Sciatic nerve (tissue), 2 donors: Measurements from ENCODE around the gene STKLD1. TPM values are rescaled to one million over a fixed set of nuclear protein-coding genes. Genes with fewer than 3 reads are reported as not detected.
"Not testable (repeated sequence)": the region's sequence is repeated elsewhere in the genome, so short reads cannot be mapped to it uniquely, and the experiment has no call there.

ENCODE experiments used
- ATAC-seq: fragments of 200-7000 bp; cut with Tn5 transposase; one replicate; pipeline ENCODE4 v1.9.1; 2020; ENCODE audit warnings: mild to moderate bottlenecking, moderate library complexity
- DNase-seq: peaks from one replicate; pipeline ENCODE4 v3.0.0-alpha.2; 2020; ENCODE audit warnings: low spot score
- intact Hi-C: fragments of 100-400 bp; cut with DNase I; formaldehyde crosslinking; loops from one replicate; pipeline ENCODE4 v1.14.2; 2022
- total RNA-seq: library from RNA; stranded (reverse); fragmentation: NEBNext Ultra II Directional; extraction: Animal tissue kit (Norgen Biotek cat#: 25700); gene quantifications from one replicate; pipeline ENCODE4 v1.2.1, GENCODE V29; 2021
- donor health status: DM: no; HTN: no; CAD: no.
- donor health status: DM: no; HTN: no; CAD: no.

STKLD1 gene
- 2.6 TPM for total RNA-seq

- intact Hi-C loops, result no loop called here
- DNase-seq (peak; percentile 97), ATAC-seq (peak; percentile 96)
These were observed at the start of gene STKLD1, which contains the start of gene SURF4 for GRCh38 chr9:133375724-133376654. TSS of gene STKLD1 (plus strand) at chr9:133376366. CDS start at chr9:133376474, 108 bp downstream. TSS of gene SURF4 (minus strand) at chr9:133376060. CDS start at chr9:133375969, 91 bp downstream.

- intact Hi-C loops, DNase-seq, ATAC-seq: not testable (repeated sequence)
These were observed 49.1 kb upstream of the STKLD1 start for GRCh38 chr9:133327021-133327420.

DNA sequence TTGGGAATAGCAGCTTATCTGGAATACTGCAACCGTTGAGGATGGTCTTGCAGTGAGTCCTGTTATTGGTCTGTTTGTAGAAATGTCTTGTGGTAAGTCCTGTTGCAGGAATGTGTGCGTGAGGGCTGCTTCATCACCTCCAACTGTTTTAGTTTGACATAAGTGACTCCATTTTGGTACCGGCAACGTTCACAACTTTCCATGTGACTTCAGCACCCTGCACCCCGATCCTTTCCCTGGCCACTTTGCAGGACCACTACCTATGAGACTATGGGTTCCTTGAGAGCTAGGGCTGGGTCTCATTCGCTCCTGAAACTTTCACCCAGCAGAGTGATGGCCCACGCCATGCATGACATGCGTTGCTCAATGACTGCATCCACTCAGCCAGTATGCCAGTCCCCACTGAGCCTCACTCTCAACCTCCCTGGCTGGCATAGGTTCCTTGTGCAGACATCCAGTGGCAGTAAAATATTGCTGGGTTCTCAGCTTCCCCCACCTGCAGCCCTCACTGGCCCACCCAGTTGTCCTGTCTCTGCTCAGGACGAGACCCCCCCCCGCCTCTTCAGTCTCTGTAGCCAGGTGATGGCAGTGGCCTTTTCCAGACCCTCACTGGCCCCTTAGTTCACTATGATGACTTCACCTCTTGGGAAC lies 48.2 kb upstream of the STKLD1 start:
- no peak for ATAC-seq
- intact Hi-C loops, result no loop called here

GRCh38 chr9:133329306-133330156 lies 46.6 kb upstream of the STKLD1 start:
- intact Hi-C loops, result loop anchor here (10.0 kb wide), 1 partner anchor 145 kb away; no protein-coding TSS in a partner anchor
- peak; percentile 55 for DNase-seq

More for the DNA sequence above, 48.2 kb upstream of the STKLD1 start:
- DNase-seq, result peak; percentile 37

GRCh38 chr9:133331221-133331620 lies 44.9 kb upstream of the STKLD1 start:
- DNase-seq, result no peak
- ATAC-seq, result no peak
- intact Hi-C loops, result loop anchor here (10.0 kb wide), 1 partner anchor 146 kb away; no protein-coding TSS in a partner anchor

More at GRCh38 chr9:133329306-133330156, 46.6 kb upstream of the STKLD1 start:
- ATAC-seq, result not testable (repeated sequence)

DNA sequence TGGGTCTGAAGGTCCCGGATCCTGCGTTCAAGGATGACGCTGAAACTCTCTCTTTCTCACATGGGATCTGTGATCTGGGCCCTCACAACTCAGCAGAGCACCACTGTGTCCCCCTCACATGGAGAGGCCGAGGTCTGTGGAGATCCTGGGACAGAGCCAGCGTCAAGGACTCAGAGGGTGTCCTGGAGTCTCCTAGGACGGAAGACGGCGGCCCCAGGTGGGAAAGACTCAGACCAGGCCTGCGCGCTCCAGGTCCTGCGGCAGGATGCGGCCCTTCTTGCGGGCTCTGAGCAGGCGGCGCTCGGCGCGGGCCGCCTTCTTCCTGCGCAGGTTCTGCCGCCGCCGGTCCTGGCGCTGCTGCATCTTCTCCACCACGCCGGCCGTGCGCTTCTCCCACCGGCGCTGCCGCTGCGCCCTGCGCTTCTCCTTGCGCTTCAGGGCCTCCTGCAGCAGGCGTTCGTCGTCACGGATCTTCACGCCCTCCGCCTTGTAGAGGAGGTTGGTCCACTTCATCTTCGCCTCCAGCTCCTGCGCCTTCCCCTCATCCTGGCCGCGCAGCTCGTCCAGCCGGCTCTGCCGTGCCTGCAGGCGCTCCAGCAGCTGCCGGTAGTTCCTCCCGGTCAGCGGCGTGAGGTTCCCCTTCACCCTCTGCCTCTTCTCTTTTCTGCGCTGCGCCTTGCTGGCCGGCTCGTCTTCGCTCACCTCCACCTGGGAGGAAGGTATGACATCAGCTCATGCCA lies 44.4 kb upstream of the STKLD1 start:
- ATAC-seq (no peak), DNase-seq (peak; percentile 54)
- intact Hi-C loops, result loop anchor here (10.0 kb wide), 1 partner anchor 147 kb away; no protein-coding TSS in a partner anchor

- peak; percentile 40 for DNase-seq
- intact Hi-C loops, result loop anchor here (10.0 kb wide), 1 partner anchor 148 kb away; no protein-coding TSS in a partner anchor
- ATAC-seq, result no peak
These were observed 43.8 kb upstream of the STKLD1 start for GRCh38 chr9:133332381-133332730.

DNA sequence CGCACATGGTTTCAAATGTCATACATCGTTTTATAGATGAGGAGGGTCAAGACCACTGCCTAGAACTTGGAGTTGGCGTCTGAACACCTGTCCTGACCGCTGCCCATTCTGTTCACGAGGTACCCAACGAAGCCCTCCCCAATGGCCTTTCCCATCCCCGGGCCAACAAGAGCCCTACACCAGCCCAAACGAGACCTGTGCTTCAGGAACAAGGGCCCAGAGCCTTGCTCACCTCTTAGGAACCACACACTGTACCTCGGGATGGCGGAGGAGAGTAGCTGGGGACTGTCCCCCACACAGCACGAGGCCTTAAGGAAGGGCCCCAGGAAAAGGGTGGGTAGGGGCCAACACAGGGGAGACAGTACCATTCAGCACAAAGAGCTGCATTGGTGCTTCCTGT lies 43.2 kb upstream of the STKLD1 start:
- ATAC-seq, result no peak
- intact Hi-C loops, result loop anchor here (10.0 kb wide), 1 partner anchor 148 kb away; no protein-coding TSS in a partner anchor
- peak; percentile 32 for DNase-seq

DNA sequence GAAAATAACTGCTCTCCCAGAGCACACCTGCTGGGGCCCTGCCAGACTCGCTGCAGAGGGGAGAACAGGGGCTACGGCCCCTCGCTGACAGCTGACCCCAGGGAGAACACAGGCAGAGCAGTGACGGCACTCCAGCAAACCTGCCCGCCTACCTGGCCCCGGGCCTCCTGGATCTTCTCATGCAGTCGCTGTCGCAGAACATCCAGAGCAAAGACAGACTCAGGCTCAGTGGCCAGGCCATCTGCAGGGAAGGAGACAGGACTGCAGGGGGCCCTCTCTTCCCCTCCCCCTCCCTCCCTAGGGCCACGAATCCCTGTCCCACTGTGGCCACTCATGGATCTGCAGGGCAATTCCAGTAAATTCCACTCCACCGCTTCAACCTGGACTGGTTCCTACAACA lies 42.6 kb upstream of the STKLD1 start:
- DNase-seq (peak; percentile 55), ATAC-seq (no peak)
- intact Hi-C loops, result loop anchor here (10.0 kb wide), 1 partner anchor 149 kb away; no protein-coding TSS in a partner anchor

DNA sequence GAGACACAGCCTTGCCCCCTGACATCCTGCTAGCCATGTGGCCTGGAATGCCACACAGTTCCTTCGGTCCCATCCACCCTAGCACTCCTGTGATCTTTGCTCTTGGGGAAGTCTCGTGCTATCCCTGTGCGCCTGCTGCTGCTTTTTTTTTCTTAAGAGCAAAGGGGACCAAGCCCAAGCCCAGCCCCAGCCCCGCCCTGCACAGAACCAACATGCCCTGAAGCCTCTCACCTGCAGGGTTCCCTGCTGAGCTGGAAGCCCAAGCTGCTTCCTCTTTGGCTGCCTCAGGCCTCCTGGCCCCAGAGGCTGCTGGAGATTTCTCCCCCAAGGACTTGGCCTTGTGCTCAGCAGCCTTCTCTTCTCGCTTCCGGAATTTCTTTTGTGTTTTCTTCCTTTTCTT lies 42.0 kb upstream of the STKLD1 start:
- no peak for ATAC-seq
- intact Hi-C loops, result loop anchor here (10.0 kb wide), 1 partner anchor 149 kb away; no protein-coding TSS in a partner anchor
- peak; percentile 48 for DNase-seq

DNA sequence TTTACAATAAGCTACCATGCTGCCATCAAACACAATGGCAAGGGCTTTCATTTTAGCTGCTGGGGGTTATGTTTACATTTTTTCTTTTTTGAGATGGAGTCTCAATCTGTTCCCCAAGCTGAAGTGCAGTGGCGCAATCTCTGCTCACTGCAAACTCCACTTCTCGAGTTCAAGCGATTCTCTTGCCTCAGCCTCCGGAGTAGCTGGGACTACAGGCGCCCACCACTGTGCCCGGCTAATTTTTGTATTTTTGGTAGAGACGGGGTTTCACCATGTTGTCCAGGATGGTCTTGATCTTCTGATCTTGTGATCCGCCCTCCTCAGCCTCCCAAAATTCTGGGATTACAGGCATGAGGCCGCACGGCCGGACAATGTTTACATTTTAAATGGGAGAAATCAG lies 41.3 kb upstream of the STKLD1 start:
- intact Hi-C loops, result loop anchor here (10.0 kb wide), 1 partner anchor 150 kb away; no protein-coding TSS in a partner anchor
- not testable (repeated sequence) for ATAC-seq
- peak; percentile 37 for DNase-seq

DNA sequence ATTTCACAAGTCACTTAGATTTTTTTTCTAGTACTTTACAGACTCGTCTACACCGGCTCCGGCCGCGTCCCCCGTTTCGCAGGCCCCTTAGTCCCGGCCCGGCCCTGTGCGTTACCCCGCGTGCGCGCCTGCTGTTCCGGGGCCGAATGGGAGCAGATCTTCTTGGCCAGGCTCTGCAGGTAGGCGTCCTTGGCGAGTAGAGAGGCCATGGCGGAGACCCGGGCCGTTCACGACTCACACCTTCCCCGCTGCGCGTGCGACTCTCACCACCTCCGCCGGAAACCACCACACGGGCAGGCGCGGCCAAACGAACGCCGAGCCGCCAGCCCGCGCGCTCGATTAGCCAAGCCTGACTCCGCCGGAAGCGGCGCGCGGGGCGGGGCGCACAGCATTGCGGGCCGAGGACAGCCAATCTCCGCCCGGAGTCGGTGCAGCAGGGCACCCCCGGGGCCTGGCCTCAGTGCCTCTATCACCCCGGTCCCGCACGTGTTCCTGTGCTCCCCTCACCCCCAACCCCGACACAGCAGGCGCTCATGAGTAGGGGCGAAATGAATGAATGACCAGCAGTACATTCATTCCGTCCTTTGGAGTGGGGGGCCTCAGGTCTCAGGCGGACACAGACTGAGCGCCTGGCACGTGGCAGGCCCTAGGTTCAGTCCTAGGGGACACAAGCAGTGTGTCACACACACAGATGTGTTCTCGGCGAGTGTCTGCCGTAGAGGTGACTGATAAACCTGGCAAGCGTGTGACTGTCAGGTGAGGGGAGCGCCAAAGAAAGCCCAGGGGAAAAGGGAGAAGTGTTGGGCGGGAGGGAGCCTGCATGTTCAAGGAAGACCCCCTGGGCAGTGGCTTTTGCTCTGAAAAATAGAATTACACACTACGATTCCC lies 40.0 kb upstream of the STKLD1 start, which contains the start of gene SURF6:
Gene SURF6, minus strand, starts transcription at position 265 of the 888 bp plus-strand sequence. Its CDS starts 56 bp downstream, at position 209.
- peak; percentile 92 for DNase-seq
- intact Hi-C loops, result loop anchor here (10.0 kb wide), 1 partner anchor 151 kb away; no protein-coding TSS in a partner anchor

GRCh38 chr9:133339641-133340040 lies 36.5 kb upstream of the STKLD1 start:
- ATAC-seq (no peak), DNase-seq (no peak)
- intact Hi-C loops, result loop anchor here (10.0 kb wide), 1 partner anchor 155 kb away; no protein-coding TSS in a partner anchor

More for the DNA sequence above, 40.0 kb upstream of the STKLD1 start, which contains the start of gene SURF6:
- peak; percentile 94 for ATAC-seq

DNA sequence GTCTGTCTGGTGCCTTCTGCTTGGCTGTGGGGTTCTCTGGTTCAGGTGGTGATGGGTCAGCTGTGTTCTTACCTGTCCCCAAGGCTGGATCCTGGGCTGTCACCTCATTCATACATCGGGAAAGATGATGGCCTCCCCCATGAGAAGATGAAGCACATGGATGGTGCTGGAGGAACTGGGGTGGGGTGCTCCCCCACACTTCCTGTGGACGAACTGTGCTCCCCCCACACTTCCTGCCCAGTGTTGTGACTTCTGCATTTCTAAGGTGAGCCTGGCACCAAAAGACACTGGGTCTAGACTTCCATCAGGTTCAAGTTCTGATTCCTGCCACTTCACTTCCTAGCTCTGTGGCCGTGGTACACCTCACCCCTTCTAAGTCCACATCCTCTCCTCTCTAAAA lies 35.9 kb upstream of the STKLD1 start:
- intact Hi-C loops, result no loop called here
- ATAC-seq (no peak), DNase-seq (no peak)

DNA sequence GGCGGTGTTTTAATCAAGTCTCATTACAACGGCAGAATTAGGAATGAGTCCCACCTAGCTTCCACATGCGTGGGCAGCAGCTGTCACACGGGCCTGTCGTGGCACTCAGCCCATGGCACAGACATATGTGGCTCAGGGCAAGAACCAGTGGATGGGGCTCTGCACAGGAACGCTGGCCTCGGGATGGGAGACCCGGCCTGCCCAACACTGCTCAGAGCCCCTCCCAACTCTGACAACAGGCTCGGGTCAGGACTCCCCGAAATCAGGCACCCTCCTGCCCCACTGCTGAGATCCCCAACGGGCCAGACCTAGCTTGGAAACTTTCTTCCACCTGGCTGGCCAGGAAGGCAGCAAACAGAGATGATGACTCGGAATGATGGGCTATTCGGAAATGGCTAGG lies 35.2 kb upstream of the STKLD1 start:
- no peak for ATAC-seq
- intact Hi-C loops, result no loop called here
- no peak for DNase-seq

GRCh38 chr9:133341369-133342068 lies 34.6 kb upstream of the STKLD1 start:
- ATAC-seq (peak; percentile 66), DNase-seq (no peak)
- intact Hi-C loops, result no loop called here
